Measurements from ENCODE around the gene SMARCC1.

GRCh38 chr3:47804577-47804976 is 22.9 kb upstream of the SMARCC1 start:
- TF ChIP-seq NR3C1 (CRISPR knock-in tag; conservative IDR thresholded peaks at IDR 0.05; ENCODE audit: low read depth) (no peak), CTCF (IDR thresholded peaks at IDR 0.05) (no peak), MYBL2 (CRISPR knock-in tag; IDR thresholded peaks at IDR 0.05) (no peak)
